Fibroblast of mammary gland (primary cell): ENCODE data around the gene AP3M1.

Source experiments
- DNase-seq: peaks from one replicate; pipeline ENCODE4 v3.0.0-alpha.2; 2010; ENCODE audit warnings: low read depth
- H3K4me3 ChIP-seq: 2 replicates; pipeline ENCODE4 v1.5.1; 2011; ENCODE audit warnings: low read depth, mild to moderate bottlenecking, low read length, moderate library complexity; ENCODE audit not compliant: control insufficient read depth
- TF ChIP-seq, protein P1 (sequence below): conservative IDR thresholded peaks from 2 replicates; pipeline ENCODE4 v1.5.1; 2011; ENCODE audit warnings: low read depth, low read length, inconsistent platforms; ENCODE audit not compliant: control insufficient read depth, insufficient read depth

Gene AP3M1

DNA sequence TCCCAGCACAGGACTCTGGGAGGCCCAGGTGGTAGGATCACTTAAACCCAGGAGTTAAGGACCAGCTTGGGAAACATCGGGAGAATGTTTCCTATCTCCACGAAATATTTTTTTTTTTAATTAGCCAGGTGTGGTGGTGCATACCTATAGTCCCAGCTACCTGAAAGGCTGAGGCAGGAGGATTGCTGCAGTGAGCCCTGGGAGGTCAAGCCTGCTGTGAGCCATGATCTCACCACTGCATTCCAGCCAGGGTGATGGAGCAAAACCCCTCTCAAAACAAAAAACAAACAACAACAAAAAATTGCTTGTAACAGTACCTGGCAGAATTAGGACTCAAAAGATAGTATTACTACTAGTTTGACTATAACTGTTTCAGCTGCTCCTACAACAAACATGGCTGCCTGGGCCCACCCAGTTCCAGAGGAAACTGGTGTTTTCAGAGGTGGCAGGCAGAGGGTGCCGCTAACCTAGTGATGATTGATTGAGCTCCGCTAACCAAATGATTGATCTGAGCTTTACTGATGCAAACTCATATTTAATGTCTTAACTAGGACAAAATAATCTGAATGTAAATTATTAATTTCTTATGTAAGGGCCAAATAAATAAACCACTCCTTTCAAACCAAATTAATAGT lies 57.0 kb downstream of the AP3M1 start:
- TF ChIP-seq, protein P1, sequence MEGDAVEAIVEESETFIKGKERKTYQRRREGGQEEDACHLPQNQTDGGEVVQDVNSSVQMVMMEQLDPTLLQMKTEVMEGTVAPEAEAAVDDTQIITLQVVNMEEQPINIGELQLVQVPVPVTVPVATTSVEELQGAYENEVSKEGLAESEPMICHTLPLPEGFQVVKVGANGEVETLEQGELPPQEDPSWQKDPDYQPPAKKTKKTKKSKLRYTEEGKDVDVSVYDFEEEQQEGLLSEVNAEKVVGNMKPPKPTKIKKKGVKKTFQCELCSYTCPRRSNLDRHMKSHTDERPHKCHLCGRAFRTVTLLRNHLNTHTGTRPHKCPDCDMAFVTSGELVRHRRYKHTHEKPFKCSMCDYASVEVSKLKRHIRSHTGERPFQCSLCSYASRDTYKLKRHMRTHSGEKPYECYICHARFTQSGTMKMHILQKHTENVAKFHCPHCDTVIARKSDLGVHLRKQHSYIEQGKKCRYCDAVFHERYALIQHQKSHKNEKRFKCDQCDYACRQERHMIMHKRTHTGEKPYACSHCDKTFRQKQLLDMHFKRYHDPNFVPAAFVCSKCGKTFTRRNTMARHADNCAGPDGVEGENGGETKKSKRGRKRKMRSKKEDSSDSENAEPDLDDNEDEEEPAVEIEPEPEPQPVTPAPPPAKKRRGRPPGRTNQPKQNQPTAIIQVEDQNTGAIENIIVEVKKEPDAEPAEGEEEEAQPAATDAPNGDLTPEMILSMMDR, result no peak

DNA sequence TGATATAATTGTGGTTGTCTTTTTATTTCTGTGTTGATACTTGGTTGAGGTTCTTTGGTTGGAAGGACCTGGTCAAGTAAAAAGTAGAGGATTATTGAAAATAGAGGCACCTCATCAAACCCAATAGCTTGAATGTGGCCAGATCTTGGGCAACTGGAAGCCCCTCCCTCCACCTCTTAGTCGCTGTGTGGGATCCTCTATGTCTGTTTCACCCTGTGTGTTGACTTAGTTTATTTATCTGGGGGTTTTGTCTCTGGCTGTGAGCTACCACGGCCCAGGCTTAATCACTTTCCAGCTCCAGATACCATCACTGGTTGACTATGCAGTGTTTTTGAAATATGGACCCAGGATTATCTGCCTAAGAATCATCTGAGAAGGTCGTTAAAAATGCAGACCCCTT lies 58.3 kb downstream of the AP3M1 start:
- TF ChIP-seq, protein P1, result no peak

More for the DNA sequence above, 57.0 kb downstream of the AP3M1 start:
- no peak for DNase-seq
- H3K4me3 ChIP-seq, result no peak overlapping the region

DNA sequence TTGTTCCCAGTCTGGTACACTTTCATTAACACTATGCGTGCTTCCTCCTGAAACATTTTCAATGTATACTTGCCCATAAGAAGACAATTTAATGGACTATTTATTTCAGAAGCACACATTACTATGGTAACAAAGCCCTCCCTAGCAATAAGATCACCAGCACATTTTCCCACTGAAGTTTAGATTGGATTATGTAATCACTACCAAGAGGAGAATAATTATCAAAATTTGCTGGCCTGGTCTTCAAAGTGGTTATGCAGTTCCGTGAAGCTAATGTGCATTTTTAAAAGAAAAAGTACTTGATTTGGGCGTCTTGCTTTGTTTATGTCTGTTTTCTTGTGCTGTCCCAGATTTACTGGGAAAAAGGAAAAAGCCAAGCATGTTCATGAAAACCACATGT lies 61.9 kb downstream of the AP3M1 start:
- TF ChIP-seq, protein P1, result no peak
- no peak overlapping the region for H3K4me3 ChIP-seq
- DNase-seq, result no peak

More for the DNA sequence above, 58.3 kb downstream of the AP3M1 start:
- no peak for DNase-seq
- H3K4me3 ChIP-seq, result no peak overlapping the region

DNA sequence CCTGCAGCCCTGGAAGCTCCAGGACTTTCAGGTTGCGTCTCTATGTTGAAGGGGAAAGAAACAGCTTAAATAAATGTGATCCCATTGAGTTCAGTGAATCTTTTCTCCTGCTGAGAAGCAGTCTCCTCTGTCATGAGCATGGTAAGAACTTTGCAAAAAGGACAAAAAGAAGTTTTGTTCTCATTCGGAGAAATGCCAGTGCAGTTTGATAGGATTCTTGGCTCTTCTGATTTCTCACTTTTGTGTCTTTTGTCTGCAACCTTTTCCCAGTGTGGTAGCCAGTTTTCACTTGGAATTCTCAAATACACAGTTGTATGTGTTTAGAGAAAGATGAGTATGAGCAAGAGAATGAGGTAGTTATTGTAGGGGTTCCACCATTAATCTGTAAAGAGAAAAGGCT lies 64.3 kb downstream of the AP3M1 start:
- DNase-seq, result no peak
- TF ChIP-seq, protein P1, result no peak
- H3K4me3 ChIP-seq, result no peak overlapping the region

DNA sequence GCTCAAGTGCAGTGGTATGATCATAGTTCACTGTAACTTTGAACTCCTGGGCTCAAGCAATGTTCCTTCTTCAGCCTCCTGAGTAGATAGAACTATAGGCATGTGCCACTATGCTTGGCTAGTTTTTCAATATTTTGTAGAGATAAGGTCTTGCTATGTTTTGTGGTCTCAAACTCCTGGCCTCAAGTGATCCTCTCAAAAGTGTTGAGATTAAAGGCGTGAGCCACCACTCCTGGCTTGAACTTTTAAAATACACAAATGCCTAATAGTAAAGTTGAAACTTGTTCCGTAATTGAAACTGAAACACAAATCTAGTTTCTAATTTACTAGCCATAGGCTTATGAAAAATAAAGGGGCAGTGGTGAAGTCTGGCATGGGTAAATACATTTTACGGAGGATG lies 65.7 kb downstream of the AP3M1 start:
- no peak overlapping the region for H3K4me3 ChIP-seq
- DNase-seq, result no peak
- TF ChIP-seq, protein P1, result no peak

DNA sequence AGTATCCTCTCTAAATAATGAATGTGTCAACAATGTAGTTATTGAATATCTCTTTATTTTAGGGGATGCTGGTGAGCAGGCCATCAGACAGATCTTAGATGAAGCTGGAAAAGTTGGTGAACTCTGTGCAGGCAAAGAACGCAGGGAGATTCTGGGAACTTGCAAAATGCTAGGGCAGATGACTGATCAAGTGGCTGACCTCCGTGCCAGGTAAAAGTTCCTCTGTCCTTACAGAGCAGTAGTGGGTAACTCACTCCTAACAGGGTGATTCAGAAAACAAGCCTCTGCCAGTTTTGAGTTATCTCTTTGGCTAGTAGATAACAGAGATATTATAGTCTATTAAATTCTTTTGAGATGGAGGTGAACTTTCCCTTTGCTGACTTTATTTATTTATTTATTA lies 67.3 kb downstream of the AP3M1 start:
- no peak for DNase-seq
- TF ChIP-seq, protein P1, result no peak
- no peak overlapping the region for H3K4me3 ChIP-seq
